ENCODE measurements around the gene SLC22A7.
"Not testable (repeated sequence)": the region's sequence is repeated elsewhere in the genome, so short reads cannot be mapped to it uniquely, and the experiment has no call there.

The SLC22A7 gene

DNA sequence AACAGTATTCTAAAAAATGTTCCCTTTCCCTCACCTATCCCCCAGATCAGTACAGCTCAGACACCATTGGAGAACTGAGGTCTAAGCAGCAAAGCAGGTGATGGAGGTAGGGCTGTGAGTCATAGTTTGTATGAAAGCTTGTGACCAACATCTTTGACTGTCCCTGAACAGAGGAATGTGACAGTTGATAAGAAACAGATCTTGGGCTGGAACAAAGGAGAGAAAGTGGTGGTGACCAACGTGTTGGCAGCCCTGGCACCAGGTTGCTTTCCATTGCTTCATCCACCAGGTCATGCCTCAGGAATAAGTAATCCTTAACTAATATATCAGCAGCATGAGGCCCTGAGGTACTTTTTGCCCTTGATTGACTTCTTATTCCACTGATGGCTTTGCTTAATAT is 30.5 kb downstream of the SLC22A7 start:
- FAIRE-seq: no peak
- no peak for DNase-seq (ENCODE audit: extremely low spot score, insufficient read length, low read depth)

DNA sequence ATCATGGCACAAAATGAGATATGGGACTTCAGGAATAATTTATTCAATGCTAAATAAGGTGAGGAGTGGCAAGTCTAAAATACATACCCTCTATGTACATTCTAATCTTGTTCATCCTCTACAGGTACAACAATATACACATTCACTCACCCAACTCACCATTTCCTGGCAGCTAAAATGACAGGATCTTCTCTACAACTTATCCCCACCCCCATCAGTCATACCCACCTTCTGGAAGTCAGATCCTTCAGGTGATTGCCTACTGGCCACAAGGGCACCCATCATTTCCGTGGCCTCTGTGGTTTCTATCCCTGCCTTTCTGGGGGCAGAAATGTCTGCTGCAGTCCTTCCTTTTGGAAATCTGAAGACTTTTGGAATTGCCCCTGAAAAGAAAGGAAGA is 33.4 kb downstream of the SLC22A7 start:
- FAIRE-seq (no peak), DNase-seq (ENCODE audit: extremely low spot score, insufficient read length, low read depth) (no peak)

DNA sequence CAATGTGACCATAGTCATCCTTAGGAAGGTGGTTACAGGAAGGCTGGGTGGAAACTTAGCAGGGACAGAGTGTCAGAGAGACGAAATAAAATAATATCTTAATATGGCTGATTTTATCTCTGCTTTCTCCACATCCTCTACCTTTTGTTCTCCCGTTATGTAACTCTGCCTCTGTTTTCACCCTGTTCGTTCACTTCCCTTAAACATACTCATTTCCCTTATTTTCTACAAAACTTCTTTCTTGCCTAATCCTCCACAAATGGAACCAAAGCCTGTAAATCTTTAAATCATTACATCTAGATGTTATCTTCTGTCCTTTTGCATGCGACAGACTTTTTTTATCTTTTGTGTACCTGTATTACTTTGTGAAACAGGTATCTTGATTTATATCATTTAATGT is 33.8 kb downstream of the SLC22A7 start:
- no peak for FAIRE-seq
- no peak for DNase-seq (ENCODE audit: extremely low spot score, insufficient read length, low read depth)

DNA sequence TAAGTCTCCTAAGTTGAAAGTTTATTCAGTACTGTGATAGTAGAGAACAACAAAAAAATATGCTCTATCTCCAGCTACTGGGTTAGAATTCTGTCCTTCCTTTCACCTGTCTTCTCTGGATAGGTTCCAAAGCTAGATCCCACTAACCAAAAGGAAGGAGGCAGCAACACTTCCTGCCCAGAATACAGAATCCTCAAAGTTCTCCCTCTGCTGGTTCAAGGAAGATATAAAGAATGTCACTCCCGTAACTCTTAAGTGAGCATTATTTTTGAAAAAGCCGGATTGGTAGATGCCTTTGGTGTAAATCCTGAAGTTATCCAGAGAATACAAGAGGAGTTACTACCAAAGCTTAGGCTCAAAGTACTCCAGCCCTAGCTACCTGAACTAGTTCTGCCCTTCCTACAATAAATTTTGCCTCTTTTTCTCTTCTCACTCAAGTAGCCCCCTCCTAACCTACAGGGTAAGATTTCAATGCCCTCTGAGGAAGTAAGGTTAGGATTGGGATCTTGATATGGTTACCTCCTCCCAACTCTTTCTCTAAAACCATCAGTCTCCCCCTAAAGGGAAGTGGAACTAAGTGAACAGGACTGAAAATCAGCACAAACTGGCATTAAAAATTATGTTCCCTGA is 36.5 kb downstream of the SLC22A7 start:
- FAIRE-seq (peak; percentile 65), DNase-seq (ENCODE audit: extremely low spot score, insufficient read length, low read depth) (no peak)

DNA sequence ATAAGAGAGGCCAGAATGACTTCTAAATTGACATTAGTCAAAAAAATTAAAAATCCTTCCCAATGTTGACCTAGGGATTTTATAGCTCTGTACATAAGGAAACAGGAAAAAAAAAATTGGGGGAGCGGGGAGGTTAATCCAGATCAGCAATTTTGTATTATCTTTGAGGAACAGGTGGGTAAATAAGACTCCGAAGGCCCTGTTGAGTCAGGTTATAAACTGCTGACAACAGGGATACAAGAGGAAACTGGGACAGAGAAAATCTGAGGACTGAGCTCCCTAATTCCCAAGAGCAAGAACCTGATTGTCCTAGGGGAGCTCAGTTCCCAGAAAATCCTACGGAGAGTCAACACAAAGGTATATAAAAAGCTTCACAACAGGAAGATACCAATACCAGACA is 37.4 kb downstream of the SLC22A7 start:
- no peak for FAIRE-seq
- no peak for DNase-seq (ENCODE audit: extremely low spot score, insufficient read length, low read depth)

- DNase-seq (ENCODE audit: extremely low spot score, insufficient read length, low read depth): no peak
- peak; percentile 69 for FAIRE-seq
Observed at GRCh38 chr6:43336382-43336781, 38.3 kb downstream of the SLC22A7 start.

DNA sequence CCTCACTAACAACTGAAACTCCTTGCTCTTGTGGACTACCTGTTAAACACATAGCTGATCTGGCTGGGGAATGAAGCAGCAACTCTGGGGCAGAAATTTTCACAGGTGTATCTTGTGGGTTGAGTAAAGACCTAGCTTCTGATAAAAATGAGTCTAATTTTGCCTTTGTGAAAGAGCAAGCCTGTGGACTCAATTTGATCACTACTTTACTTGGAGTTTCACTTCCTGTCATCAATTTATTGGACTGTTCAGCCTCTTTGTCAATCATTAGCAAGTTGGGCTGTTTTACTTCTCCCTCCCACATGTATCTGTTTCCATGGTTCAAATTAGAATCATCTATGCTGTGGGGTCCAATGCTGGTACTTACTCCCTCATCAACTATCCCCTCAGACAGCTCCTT is 40.2 kb downstream of the SLC22A7 start:
- DNase-seq (ENCODE audit: extremely low spot score, insufficient read length, low read depth): peak; percentile 23
- peak; percentile 99 for FAIRE-seq

- peak; percentile 89 for FAIRE-seq
- DNase-seq (ENCODE audit: extremely low spot score, insufficient read length, low read depth): peak; percentile 7
Observed at GRCh38 chr6:43339168-43339567, 41.1 kb downstream of the SLC22A7 start.

GRCh38 chr6:43346243-43346642 is 48.2 kb downstream of the SLC22A7 start:
- FAIRE-seq; DNase-seq (ENCODE audit: extremely low spot score, insufficient read length, low read depth): not testable (repeated sequence)

DNA sequence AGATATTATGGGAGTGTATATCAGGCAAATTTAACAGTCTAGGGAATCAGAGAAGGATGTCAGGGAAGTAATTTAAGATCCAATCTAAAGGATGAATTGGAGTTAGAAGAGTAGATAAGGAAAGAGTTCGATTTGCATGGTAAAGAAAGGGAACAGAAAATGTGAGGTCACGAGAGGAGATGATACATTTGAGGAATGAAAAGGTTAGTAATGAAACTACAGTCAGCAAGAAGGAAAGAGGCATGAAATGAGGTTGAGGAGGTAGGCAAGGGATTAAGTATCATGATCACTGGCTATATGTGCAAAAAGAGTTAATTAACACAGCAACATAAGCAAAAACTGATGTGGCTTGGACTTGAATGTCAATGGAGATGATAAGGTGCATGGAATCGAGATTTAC is 49.0 kb downstream of the SLC22A7 start:
- no peak for DNase-seq (ENCODE audit: extremely low spot score, insufficient read length, low read depth)
- FAIRE-seq: no peak

DNA sequence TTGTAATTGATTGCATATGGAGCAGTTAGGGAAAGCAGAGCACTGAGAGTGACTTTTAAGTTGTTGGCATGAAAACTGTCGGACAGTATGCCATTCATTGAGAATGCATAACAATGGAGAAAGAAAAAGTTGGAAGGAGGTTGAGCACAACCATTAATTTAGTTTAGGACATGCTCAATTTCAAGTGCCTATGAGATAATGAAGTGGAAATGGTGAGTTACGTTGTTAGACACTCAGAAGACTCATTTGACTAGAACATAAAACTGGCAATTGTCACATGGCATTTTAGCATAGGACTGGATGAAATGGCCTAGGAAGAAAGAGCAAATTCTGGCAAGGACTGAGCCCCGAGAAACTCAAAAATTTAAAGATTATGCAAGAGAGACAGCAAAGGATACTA is 49.4 kb downstream of the SLC22A7 start:
- FAIRE-seq (no peak), DNase-seq (ENCODE audit: extremely low spot score, insufficient read length, low read depth) (no peak)

GRCh38 chr6:43351951-43352350 is 53.9 kb downstream of the SLC22A7 start:
- FAIRE-seq; DNase-seq (ENCODE audit: extremely low spot score, insufficient read length, low read depth): not testable (repeated sequence)
